ENCODE results near the gene SLFN14.
"Not testable (repeated sequence)": the region's sequence is repeated elsewhere in the genome, so short reads cannot be mapped to it uniquely, and the experiment has no call there.

DNA sequence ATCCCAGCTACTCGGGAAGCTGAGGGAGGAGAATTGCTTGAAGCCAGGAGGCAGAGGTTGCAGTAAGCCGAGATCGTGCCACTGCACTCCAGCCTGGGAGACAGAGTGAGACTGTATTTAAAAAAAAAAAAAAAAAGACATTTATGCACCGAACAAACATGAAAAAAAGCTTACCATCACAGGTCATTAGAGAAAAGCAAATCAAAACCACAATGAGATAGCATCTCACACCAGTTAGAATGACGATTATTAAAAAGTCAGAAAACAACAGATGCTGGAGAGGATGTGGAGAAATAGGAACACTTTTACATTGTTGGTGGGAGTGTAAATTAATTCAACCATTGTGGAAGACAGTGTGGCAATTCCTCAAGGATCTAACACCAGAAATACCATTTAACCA, 42.2 kb downstream of the SLFN14 start:
- TF ChIP-seq, protein P1, sequence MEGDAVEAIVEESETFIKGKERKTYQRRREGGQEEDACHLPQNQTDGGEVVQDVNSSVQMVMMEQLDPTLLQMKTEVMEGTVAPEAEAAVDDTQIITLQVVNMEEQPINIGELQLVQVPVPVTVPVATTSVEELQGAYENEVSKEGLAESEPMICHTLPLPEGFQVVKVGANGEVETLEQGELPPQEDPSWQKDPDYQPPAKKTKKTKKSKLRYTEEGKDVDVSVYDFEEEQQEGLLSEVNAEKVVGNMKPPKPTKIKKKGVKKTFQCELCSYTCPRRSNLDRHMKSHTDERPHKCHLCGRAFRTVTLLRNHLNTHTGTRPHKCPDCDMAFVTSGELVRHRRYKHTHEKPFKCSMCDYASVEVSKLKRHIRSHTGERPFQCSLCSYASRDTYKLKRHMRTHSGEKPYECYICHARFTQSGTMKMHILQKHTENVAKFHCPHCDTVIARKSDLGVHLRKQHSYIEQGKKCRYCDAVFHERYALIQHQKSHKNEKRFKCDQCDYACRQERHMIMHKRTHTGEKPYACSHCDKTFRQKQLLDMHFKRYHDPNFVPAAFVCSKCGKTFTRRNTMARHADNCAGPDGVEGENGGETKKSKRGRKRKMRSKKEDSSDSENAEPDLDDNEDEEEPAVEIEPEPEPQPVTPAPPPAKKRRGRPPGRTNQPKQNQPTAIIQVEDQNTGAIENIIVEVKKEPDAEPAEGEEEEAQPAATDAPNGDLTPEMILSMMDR (IDR thresholded peaks at IDR 0.05), result not testable (repeated sequence)
- not testable (repeated sequence) for TF ChIP-seq POLR2A (IDR thresholded peaks at IDR 0.05)
